NCI-H1694 treated with DMSO at 0.1 percent for 48 hours (cell line): ENCODE measurements around the gene KRTAP9-3.
"Not testable (repeated sequence)": the region's sequence is repeated elsewhere in the genome, so short reads cannot be mapped to it uniquely, and the experiment has no call there.

Source experiments
- DNase-seq: peaks from one replicate; lab custom pipeline; 2025; lab: John Stamatoyannopoulos, UW

Gene KRTAP9-3

GRCh38 chr17:41251261-41251660, 19.0 kb downstream of the KRTAP9-3 start:
- DNase-seq = no peak

- no peak for DNase-seq
Measured at GRCh38 chr17:41254861-41255260, 22.6 kb downstream of the KRTAP9-3 start.

- not testable (repeated sequence) for DNase-seq
Measured at GRCh38 chr17:41255381-41256290, 23.4 kb downstream of the KRTAP9-3 start, which contains the start of gene KRTAP9-9. KRTAP9-9 (plus strand) TSS chr17:41255384.

- no peak for DNase-seq
Measured at GRCh38 chr17:41256291-41256685, 24.0 kb downstream of the KRTAP9-3 start.

- no peak for DNase-seq
Measured at GRCh38 chr17:41258406-41258805, 26.2 kb downstream of the KRTAP9-3 start.

- DNase-seq = no peak
Measured at GRCh38 chr17:41263212-41263611, 31.0 kb downstream of the KRTAP9-3 start.

- DNase-seq = no peak
Measured at GRCh38 chr17:41264599-41264998, 32.4 kb downstream of the KRTAP9-3 start.

GRCh38 chr17:41265078-41265477, 32.8 kb downstream of the KRTAP9-3 start, which contains the start of gene KRTAP9-6:
KRTAP9-6 (plus strand) TSS chr17:41265378; CDS start chr17:41265378, 0 bp downstream.
- DNase-seq = no peak

DNA sequence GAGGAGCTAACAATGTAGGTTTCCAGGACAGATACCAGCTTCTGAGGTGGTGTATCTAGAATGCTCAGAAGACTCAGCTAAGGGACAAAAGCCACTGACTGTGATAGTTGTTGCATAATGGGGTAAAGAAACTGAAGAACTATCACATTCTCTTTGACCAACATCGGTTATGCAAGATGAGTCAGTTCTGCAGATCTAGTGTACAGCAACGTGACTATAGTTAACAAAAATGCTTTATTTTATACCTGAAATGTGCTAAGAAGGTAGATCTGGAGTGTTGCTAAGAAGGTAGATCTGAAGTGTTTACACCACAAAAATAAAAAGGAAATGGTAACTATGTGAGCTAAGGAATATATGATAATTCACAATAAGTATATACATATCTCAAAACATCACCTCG, 35.5 kb downstream of the KRTAP9-3 start:
- no peak for DNase-seq

DNA sequence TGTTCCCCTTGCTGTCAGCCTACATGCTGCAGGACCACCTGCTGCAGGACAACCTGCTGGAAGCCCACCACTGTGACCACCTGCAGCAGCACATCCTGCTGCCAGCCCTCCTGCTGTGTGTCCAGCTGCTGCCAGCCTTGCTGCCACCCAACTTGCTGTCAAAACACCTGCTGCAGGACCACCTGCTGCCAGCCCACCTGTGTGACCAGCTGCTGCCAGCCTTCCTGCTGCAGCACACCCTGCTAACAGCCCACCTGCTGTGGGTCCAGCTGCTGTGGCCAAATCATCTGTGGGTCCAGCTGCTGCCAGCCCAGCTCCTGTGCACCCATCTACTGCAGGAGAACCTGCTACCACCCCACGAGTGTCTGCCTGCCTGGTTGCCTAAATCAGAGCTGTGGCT, 39.1 kb downstream of the KRTAP9-3 start:
- DNase-seq = not testable (repeated sequence)

- no peak for DNase-seq
Measured at GRCh38 chr17:41271858-41272257, 39.6 kb downstream of the KRTAP9-3 start.

DNA sequence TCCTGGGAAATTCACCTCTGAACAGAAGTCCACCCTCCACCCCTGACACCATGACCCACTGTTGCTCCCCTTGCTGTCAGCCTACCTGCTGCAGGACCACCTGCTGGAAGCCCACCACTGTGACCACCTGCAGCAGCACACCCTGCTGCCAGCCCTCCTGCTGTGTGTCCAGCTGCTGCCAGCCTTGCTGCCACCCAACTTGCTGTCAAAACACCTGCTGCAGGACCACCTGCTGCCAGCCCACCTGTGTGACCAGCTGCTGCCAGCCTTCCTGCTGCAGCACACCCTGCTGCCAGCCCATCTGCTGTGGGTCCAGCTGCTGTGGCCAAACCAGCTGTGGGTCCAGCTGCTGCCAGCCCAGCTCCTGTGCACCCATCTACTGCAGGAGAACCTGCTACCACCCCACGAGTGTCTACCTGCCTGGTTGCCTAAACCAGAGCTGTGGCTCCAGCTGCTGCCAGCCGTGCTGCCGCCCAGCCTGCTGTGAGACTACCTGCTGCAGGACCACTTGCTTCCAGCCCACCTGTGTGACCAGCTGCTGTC, 43.5 kb downstream of the KRTAP9-3 start, which contains the start of gene KRTAP9-7:
Gene KRTAP9-7 (plus strand): TSS at position 51 of the 543 bp plus-strand sequence. CDS start 0 bp downstream, at position 51.
- not testable (repeated sequence) for DNase-seq

- DNase-seq = no peak
Measured at GRCh38 chr17:41278176-41278955, 46.1 kb downstream of the KRTAP9-3 start.
